ENCODE results near the gene CHD9. TPM values are rescaled to one million over a fixed set of nuclear protein-coding genes. Genes with fewer than 3 reads are reported as not detected.

Gene CHD9
- total RNA-seq, 1 donor from 2014 or later = 77.4 TPM

GRCh38 chr16:53166099-53166498 is 111.3 kb downstream of the CHD9 start:
- H3K4me1 Mint-ChIP-seq (ENCODE audit: low read depth, unreplicated experiment) = peaks cover 19% of the 10 kb centered on the region
- Histone ChIP-seq H3K4me1 (ENCODE audit: insufficient read depth, low read length) (peaks cover 5% of the 10 kb centered on the region), H3K27me3 (ENCODE audit: insufficient read depth, low read length) (no peaks in the 10 kb centered on the region), H3K9ac (ENCODE audit: low read length) (no peak overlapping the region), H2AFZ (ENCODE audit: low read depth, low read length) (no peak overlapping the region), H3K4me3 (ENCODE audit: insufficient read depth, low read depth, low read length) (no peak overlapping the region), H4K20me1 (ENCODE audit: insufficient read depth, low read length) (peaks cover 31% of the 10 kb centered on the region), H3K4me2 (ENCODE audit: low read length) (no peak overlapping the region), H3K27ac (ENCODE audit: low read depth, low read length) (no peak overlapping the region), H3K9me3 (ENCODE audit: insufficient read depth, low read depth, low read length) (no peaks in the 10 kb centered on the region), H3K36me3 (ENCODE audit: insufficient read depth, low read length) (no peaks in the 10 kb centered on the region), H3K79me2 (ENCODE audit: insufficient read depth, low read length) (peaks cover 84% of the 10 kb centered on the region)
- DNase-seq (ENCODE audit: low read depth) (no peak), FAIRE-seq (no peak)
- no peak overlapping the region for H3K27ac Mint-ChIP-seq (ENCODE audit: unreplicated experiment)
- no peaks in the 10 kb centered on the region for H3K9me3 Mint-ChIP-seq (ENCODE audit: unreplicated experiment)
- H3K4me3 Mint-ChIP-seq (ENCODE audit: unreplicated experiment) = peak overlapping the region; percentile 34
- no peaks in the 10 kb centered on the region for H3K27me3 Mint-ChIP-seq (ENCODE audit: low read depth, unreplicated experiment)
- H3K36me3 Mint-ChIP-seq (ENCODE audit: low read depth, unreplicated experiment) = peaks cover 2% of the 10 kb centered on the region
- no peak for TF ChIP-seq EZH2 (IDR thresholded peaks at IDR 0.05; ENCODE audit: insufficient read depth, low read length)
- no peak for TF ChIP-seq CTCF (IDR thresholded peaks at IDR 0.05; ENCODE audit: insufficient read depth, low read depth, low read length)

- no peak overlapping the region for H3K27ac ChIP-seq (ENCODE audit: low read depth, low read length)
- no peaks in the 10 kb centered on the region for H3K36me3 ChIP-seq (ENCODE audit: insufficient read depth, low read length)
- Mint-ChIP-seq H3K27ac (ENCODE audit: unreplicated experiment) (no peak overlapping the region), H3K36me3 (ENCODE audit: low read depth, unreplicated experiment) (peaks cover under 1% of the 10 kb centered on the region), H3K4me1 (ENCODE audit: low read depth, unreplicated experiment) (peaks cover 19% of the 10 kb centered on the region), H3K9me3 (ENCODE audit: unreplicated experiment) (no peaks in the 10 kb centered on the region), H3K4me3 (ENCODE audit: unreplicated experiment) (no peak overlapping the region), H3K27me3 (ENCODE audit: low read depth, unreplicated experiment) (no peaks in the 10 kb centered on the region)
- peaks cover 43% of the 10 kb centered on the region for H4K20me1 ChIP-seq (ENCODE audit: insufficient read depth, low read length)
- no peak overlapping the region for H2AFZ ChIP-seq (ENCODE audit: low read depth, low read length)
- DNase-seq (ENCODE audit: low read depth) (no peak), FAIRE-seq (no peak)
- H3K4me3 ChIP-seq (ENCODE audit: insufficient read depth, low read depth, low read length) = no peak overlapping the region
- H3K79me2 ChIP-seq (ENCODE audit: insufficient read depth, low read length) = peaks cover 82% of the 10 kb centered on the region
- no peak overlapping the region for H3K4me2 ChIP-seq (ENCODE audit: low read length)
- no peak overlapping the region for H3K9ac ChIP-seq (ENCODE audit: low read length)
- no peaks in the 10 kb centered on the region for H3K27me3 ChIP-seq (ENCODE audit: insufficient read depth, low read length)
- no peak for TF ChIP-seq CTCF (IDR thresholded peaks at IDR 0.05; ENCODE audit: insufficient read depth, low read depth, low read length)
- no peak for TF ChIP-seq EZH2 (IDR thresholded peaks at IDR 0.05; ENCODE audit: insufficient read depth, low read length)
- peaks cover 5% of the 10 kb centered on the region for H3K4me1 ChIP-seq (ENCODE audit: insufficient read depth, low read length)
- H3K9me3 ChIP-seq (ENCODE audit: insufficient read depth, low read depth, low read length) = no peaks in the 10 kb centered on the region
Measured at GRCh38 chr16:53168744-53169143, 114.0 kb downstream of the CHD9 start.

GRCh38 chr16:53172517-53172916 is 117.7 kb downstream of the CHD9 start:
- peaks cover 86% of the 10 kb centered on the region for H3K79me2 ChIP-seq (ENCODE audit: insufficient read depth, low read length)
- Mint-ChIP-seq H3K36me3 (ENCODE audit: low read depth, unreplicated experiment) (peaks cover 6% of the 10 kb centered on the region), H3K9me3 (ENCODE audit: unreplicated experiment) (no peaks in the 10 kb centered on the region)

More at GRCh38 chr16:53172517-53172916, 117.7 kb downstream of the CHD9 start:
- Histone ChIP-seq H3K9me3 (ENCODE audit: insufficient read depth, low read depth, low read length) (no peaks in the 10 kb centered on the region), H3K4me1 (ENCODE audit: insufficient read depth, low read length) (peaks cover 5% of the 10 kb centered on the region), H3K4me2 (ENCODE audit: low read length) (no peak overlapping the region), H4K20me1 (ENCODE audit: insufficient read depth, low read length) (peaks cover 53% of the 10 kb centered on the region), H3K27me3 (ENCODE audit: insufficient read depth, low read length) (no peaks in the 10 kb centered on the region), H3K4me3 (ENCODE audit: insufficient read depth, low read depth, low read length) (no peak overlapping the region), H3K36me3 (ENCODE audit: insufficient read depth, low read length) (no peaks in the 10 kb centered on the region), H3K27ac (ENCODE audit: low read depth, low read length) (no peak overlapping the region), H2AFZ (ENCODE audit: low read depth, low read length) (no peak overlapping the region), H3K9ac (ENCODE audit: low read length) (no peak overlapping the region)
- H3K4me3 Mint-ChIP-seq (ENCODE audit: unreplicated experiment) = no peak overlapping the region
- FAIRE-seq (no peak), DNase-seq (ENCODE audit: low read depth) (no peak)
- peaks cover 6% of the 10 kb centered on the region for H3K4me1 Mint-ChIP-seq (ENCODE audit: low read depth, unreplicated experiment)
- no peak overlapping the region for H3K27ac Mint-ChIP-seq (ENCODE audit: unreplicated experiment)
- no peaks in the 10 kb centered on the region for H3K27me3 Mint-ChIP-seq (ENCODE audit: low read depth, unreplicated experiment)
- no peak for TF ChIP-seq EZH2 (IDR thresholded peaks at IDR 0.05; ENCODE audit: insufficient read depth, low read length)
- TF ChIP-seq CTCF (IDR thresholded peaks at IDR 0.05; ENCODE audit: insufficient read depth, low read depth, low read length) = no peak

Data from astrocyte (in vitro differentiated cells and primary cell).